Lower lobe of right lung (tissue), 2 donors: ENCODE measurements around the gene NRXN3. TPM values are rescaled to one million over a fixed set of nuclear protein-coding genes. Genes with fewer than 3 reads are reported as not detected.

ENCODE experiments used
- ATAC-seq, 2 donors: fragments of 200-7000 bp; cut with Tn5 transposase; one replicate each; pipeline ENCODE4 v1.9.1; 2020 to 2022; ENCODE audit warnings: mild to moderate bottlenecking in 2 of 2, moderate library complexity in 2 of 2
- DNase-seq: peaks from one replicate; pipeline ENCODE4 v3.0.0-alpha.2; 2020
- H3K27ac ChIP-seq: fragments of 200-600 bp; one replicate; pipeline ENCODE4 v1.8.0; 2022
- H3K27me3 ChIP-seq: fragments of 200-600 bp; one replicate; pipeline ENCODE4 v1.8.0; 2022; ENCODE audit warnings: low read depth
- H3K36me3 ChIP-seq: fragments of 200-600 bp; one replicate; pipeline ENCODE4 v1.8.0; 2022; ENCODE audit warnings: mild to moderate bottlenecking
- H3K4me1 ChIP-seq: fragments of 200-600 bp; one replicate; pipeline ENCODE4 v1.8.0; 2022
- H3K4me3 ChIP-seq: fragments of 200-600 bp; one replicate; pipeline ENCODE4 v1.8.0; 2022; ENCODE audit warnings: mild to moderate bottlenecking
- H3K9me3 ChIP-seq: fragments of 200-600 bp; one replicate; pipeline ENCODE4 v1.8.0; 2022
- CTCF ChIP-seq: fragments of 200-600 bp; IDR thresholded peaks from one replicate; pipeline ENCODE4 v1.8.0; 2022; ENCODE audit warnings: antibody characterized with exemption, mild to moderate bottlenecking
- intact Hi-C: fragments of 100-400 bp; cut with DNase I; formaldehyde crosslinking; loops from one replicate; pipeline ENCODE4 v1.11.0; 2022
- total RNA-seq: library from RNA; stranded (reverse); fragmentation: NEBNext Ultra II Directional; extraction: Animal tissue kit (Norgen Biotek cat#: 25700); gene quantifications from one replicate; pipeline ENCODE4 v1.2.1, GENCODE V29; 2021
- donor health status: DM: no; HTN: yes; CAD: no; lungs with severe emphysema.

The NRXN3 gene
- total RNA-seq, 1 donor from 2014 or later = 9.0 TPM

- ATAC-seq = no peak
- TF ChIP-seq CTCF = no peak
- intact Hi-C loops = no loop called here
Measured at GRCh38 chr14:79333198-79333546, 1163.0 kb downstream of the NRXN3 start.

GRCh38 chr14:79334272-79334671 lies 1164.1 kb downstream of the NRXN3 start:
- Histone ChIP-seq H3K4me1 (no peaks in the 10 kb centered on the region), H3K27me3 (no peaks in the 10 kb centered on the region), H3K27ac (no peak overlapping the region), H3K4me3 (no peak overlapping the region), H3K9me3 (no peaks in the 10 kb centered on the region), H3K36me3 (no peaks in the 10 kb centered on the region)
- DNase-seq (no peak), ATAC-seq (no peak)
- intact Hi-C loops = no loop called here
- no peak for TF ChIP-seq CTCF

More at GRCh38 chr14:79333198-79333546, 1163.0 kb downstream of the NRXN3 start:
- DNase-seq = no peak
- H3K4me3 ChIP-seq = no peak overlapping the region
- H3K27ac ChIP-seq = no peak overlapping the region
- H3K36me3 ChIP-seq = no peaks in the 10 kb centered on the region
- H3K4me1 ChIP-seq = no peaks in the 10 kb centered on the region
- no peaks in the 10 kb centered on the region for H3K27me3 ChIP-seq
- H3K9me3 ChIP-seq = no peaks in the 10 kb centered on the region

GRCh38 chr14:79337761-79338160 lies 1167.6 kb downstream of the NRXN3 start:
- Histone ChIP-seq H3K36me3 (no peaks in the 10 kb centered on the region), H3K4me3 (no peak overlapping the region), H3K4me1 (no peaks in the 10 kb centered on the region), H3K9me3 (no peaks in the 10 kb centered on the region), H3K27me3 (no peaks in the 10 kb centered on the region), H3K27ac (no peak overlapping the region)
- ATAC-seq = no peak
- DNase-seq = no peak
- TF ChIP-seq CTCF = no peak
- intact Hi-C loops = no loop called here

DNA sequence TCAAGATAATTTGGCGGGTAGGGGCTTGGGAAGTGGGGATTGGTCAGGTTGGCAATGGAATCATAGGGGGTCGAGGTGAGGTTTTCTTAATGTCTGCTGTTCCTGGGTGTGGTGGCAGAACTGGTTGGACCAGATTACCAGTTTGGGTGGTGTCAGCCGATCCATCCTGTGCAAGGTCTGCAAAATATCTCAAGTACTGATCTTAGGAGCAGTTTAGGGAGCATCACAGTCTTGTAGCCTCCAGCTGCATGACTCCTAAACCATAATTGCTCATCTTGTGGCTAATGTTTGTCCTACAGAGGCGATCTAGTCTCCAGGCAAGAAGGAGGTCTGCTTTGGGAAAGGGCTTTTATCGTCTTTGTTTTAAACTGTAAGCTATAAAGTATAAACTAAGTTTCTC lies 1172.8 kb downstream of the NRXN3 start:
- TF ChIP-seq CTCF = no peak
- Histone ChIP-seq H3K4me3 (no peak overlapping the region), H3K4me1 (no peaks in the 10 kb centered on the region), H3K27ac (no peak overlapping the region), H3K27me3 (no peaks in the 10 kb centered on the region), H3K9me3 (no peaks in the 10 kb centered on the region), H3K36me3 (no peaks in the 10 kb centered on the region)
- intact Hi-C loops = no loop called here
- no peak for DNase-seq
- no peak for ATAC-seq

DNA sequence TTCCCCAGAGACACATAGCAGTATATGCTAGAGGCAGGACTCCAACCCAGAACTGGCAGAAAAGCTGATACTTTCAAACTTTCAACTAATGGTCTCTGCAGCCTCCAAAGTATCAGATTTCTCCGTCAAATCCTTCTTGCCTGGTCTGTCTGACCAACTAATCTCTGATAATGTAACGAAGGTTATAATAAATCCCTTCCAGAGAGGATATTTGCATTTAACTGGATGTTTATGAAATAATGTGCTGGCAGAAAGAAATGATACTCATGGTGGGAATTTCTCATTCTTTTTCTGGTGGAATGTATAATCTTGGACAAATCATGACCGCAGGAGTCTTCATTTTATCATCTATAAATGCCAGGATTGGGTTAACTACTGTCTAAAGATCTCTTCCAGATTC lies 1180.8 kb downstream of the NRXN3 start:
- Histone ChIP-seq H3K36me3 (no peaks in the 10 kb centered on the region), H3K27ac (no peak overlapping the region), H3K4me3 (no peak overlapping the region), H3K4me1 (no peaks in the 10 kb centered on the region), H3K9me3 (no peaks in the 10 kb centered on the region), H3K27me3 (no peaks in the 10 kb centered on the region)
- ATAC-seq (no peak), DNase-seq (no peak)
- intact Hi-C loops = no loop called here
- no peak for TF ChIP-seq CTCF

GRCh38 chr14:79352076-79352630 lies 1182.0 kb downstream of the NRXN3 start:
- Histone ChIP-seq H3K4me1 (no peaks in the 10 kb centered on the region), H3K36me3 (no peaks in the 10 kb centered on the region), H3K27ac (no peak overlapping the region), H3K27me3 (no peaks in the 10 kb centered on the region), H3K4me3 (no peak overlapping the region), H3K9me3 (no peaks in the 10 kb centered on the region)
- TF ChIP-seq CTCF = no peak
- DNase-seq (no peak), ATAC-seq (no peak)
- intact Hi-C loops = no loop called here
